Neural crest cell (in vitro differentiated cells): ENCODE data around the gene DIP2A. TPM values are rescaled to one million over a fixed set of nuclear protein-coding genes. Genes with fewer than 3 reads are reported as not detected.
A peak's percentile ranks its signal among the peaks of the same experiment; 100 is the strongest.

Experiments
- DNase-seq: peaks from one replicate; pipeline ENCODE4 v3.0.0; 2021; ENCODE audit warnings: low read depth, mixed read lengths, low spot score
- H3K27ac Mint-ChIP-seq: one replicate; pipeline ENCODE4 v1.8.0; 2021; ENCODE audit warnings: mild to moderate bottlenecking, mixed read lengths; ENCODE audit not compliant: unreplicated experiment
- H3K27me3 Mint-ChIP-seq: 2 replicates; pipeline ENCODE4 v1.8.0; 2021; ENCODE audit warnings: low read depth, mild to moderate bottlenecking, mixed read lengths
- H3K36me3 Mint-ChIP-seq: 2 replicates; pipeline ENCODE4 v1.8.0; 2021; ENCODE audit warnings: low read depth, mild to moderate bottlenecking, mixed read lengths
- H3K4me1 Mint-ChIP-seq: 2 replicates; pipeline ENCODE4 v1.8.0; 2021; ENCODE audit warnings: mixed read lengths
- H3K4me3 Mint-ChIP-seq: one replicate; pipeline ENCODE4 v1.8.0; 2021; ENCODE audit warnings: mild to moderate bottlenecking, mixed read lengths
- H3K9me3 Mint-ChIP-seq: 2 replicates; pipeline ENCODE4 v1.8.0; 2021; ENCODE audit warnings: mixed read lengths
- total RNA-seq: library from RNA; stranded (reverse); gene quantifications from 2 replicates; pipeline ENCODE4 v1.2.1, GENCODE V29; 2021
- TF ChIP-seq, protein P1 (sequence below): fragments of 200-600 bp; sonication (generic); conservative IDR thresholded peaks from 2 replicates; pipeline ENCODE4 v1.5.0; 2021; ENCODE audit warnings: antibody characterized with exemption, mild to moderate bottlenecking

DIP2A gene
- total RNA-seq, 1 donor from 2014 or later: 57.8 TPM

DNA sequence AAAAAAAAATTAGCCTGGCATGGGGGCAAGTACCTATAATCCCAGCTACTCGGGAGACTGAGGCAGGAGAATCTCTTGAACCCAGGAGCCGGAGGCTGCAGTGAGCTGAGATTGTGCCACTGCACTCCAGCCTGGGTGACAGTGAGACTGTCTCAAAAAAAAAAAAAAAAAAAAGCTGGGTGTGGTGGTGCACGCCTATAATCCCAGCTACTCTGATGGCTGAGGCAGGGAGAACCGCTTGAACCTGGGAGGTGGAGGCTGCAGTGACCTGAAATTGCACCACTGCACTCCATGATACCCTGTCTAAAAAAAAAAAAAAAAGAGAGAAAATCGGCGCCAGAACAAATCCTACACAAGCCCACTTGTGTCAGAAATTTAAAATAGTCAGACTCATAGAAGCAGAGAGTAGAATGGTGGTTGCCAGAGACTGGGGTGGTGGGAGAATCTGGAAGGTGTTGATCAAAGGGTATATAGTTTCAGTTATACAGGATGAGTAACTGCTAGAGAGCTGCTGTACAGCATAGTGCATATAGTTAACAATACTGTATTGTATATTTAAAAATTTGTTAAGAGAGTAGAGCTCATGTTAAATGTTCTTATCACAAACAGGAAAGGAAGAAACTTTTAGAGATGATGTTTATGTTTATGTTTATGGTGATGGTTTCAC, 9.6 kb downstream of the DIP2A start:
- TF ChIP-seq, protein P1, sequence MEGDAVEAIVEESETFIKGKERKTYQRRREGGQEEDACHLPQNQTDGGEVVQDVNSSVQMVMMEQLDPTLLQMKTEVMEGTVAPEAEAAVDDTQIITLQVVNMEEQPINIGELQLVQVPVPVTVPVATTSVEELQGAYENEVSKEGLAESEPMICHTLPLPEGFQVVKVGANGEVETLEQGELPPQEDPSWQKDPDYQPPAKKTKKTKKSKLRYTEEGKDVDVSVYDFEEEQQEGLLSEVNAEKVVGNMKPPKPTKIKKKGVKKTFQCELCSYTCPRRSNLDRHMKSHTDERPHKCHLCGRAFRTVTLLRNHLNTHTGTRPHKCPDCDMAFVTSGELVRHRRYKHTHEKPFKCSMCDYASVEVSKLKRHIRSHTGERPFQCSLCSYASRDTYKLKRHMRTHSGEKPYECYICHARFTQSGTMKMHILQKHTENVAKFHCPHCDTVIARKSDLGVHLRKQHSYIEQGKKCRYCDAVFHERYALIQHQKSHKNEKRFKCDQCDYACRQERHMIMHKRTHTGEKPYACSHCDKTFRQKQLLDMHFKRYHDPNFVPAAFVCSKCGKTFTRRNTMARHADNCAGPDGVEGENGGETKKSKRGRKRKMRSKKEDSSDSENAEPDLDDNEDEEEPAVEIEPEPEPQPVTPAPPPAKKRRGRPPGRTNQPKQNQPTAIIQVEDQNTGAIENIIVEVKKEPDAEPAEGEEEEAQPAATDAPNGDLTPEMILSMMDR: no peak
- H3K4me1 Mint-ChIP-seq: peaks cover 30% of the 10 kb centered on the region
- no peaks in the 10 kb centered on the region for H3K27me3 Mint-ChIP-seq
- H3K4me3 Mint-ChIP-seq: no peak overlapping the region
- H3K9me3 Mint-ChIP-seq: no peaks in the 10 kb centered on the region
- H3K27ac Mint-ChIP-seq: peak overlapping the region; percentile 66
- no peak for DNase-seq
- H3K36me3 Mint-ChIP-seq: peaks cover 9% of the 10 kb centered on the region

DNA sequence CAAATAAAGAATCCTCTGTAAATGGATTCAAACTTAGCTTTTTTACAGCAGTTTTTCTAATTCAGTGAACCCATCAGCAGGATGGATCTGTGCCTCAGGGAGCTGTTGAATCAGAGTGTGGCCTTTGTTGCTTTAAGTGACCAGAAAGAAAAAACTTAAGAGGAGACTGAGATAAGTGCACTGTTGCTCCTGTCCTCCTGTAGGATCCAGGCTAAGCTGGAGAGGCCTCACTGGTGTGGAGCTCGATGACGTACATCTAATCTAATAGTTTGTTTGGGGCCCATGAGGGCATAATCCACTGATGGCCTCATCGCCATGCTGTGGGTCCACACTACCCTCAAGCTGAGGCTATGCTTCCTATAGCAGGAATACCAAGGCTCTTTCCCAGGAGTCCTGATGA, 10.6 kb downstream of the DIP2A start:
- peaks cover 30% of the 10 kb centered on the region for H3K4me1 Mint-ChIP-seq
- H3K27ac Mint-ChIP-seq: no peak overlapping the region
- TF ChIP-seq, protein P1: no peak
- H3K9me3 Mint-ChIP-seq: no peaks in the 10 kb centered on the region
- H3K36me3 Mint-ChIP-seq: peaks cover 10% of the 10 kb centered on the region
- H3K27me3 Mint-ChIP-seq: no peaks in the 10 kb centered on the region
- no peak for DNase-seq
- no peak overlapping the region for H3K4me3 Mint-ChIP-seq

DNA sequence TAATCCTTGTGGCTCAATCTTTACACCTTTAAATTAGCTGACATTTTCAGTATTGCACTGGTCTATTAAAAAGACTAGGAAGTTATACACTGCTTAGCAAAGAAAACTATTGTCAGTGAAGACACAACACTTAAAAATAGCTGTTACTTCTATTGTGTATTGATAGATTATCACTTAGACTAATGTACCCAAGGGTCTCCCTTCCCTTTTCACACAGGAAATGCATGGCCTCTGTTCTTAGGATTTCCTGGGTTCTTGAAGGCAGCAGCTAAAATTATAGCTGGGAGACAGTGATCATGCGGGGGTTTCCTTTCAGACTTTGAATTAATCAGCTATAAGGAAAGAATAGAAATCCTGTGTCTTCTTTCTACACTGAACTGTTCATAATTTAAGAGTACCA, 12.8 kb downstream of the DIP2A start:
- no peak overlapping the region for H3K27ac Mint-ChIP-seq
- H3K4me1 Mint-ChIP-seq: peaks cover 30% of the 10 kb centered on the region
- no peaks in the 10 kb centered on the region for H3K9me3 Mint-ChIP-seq
- TF ChIP-seq, protein P1: no peak
- peaks cover 16% of the 10 kb centered on the region for H3K36me3 Mint-ChIP-seq
- DNase-seq: no peak
- no peaks in the 10 kb centered on the region for H3K27me3 Mint-ChIP-seq
- H3K4me3 Mint-ChIP-seq: no peak overlapping the region

DNA sequence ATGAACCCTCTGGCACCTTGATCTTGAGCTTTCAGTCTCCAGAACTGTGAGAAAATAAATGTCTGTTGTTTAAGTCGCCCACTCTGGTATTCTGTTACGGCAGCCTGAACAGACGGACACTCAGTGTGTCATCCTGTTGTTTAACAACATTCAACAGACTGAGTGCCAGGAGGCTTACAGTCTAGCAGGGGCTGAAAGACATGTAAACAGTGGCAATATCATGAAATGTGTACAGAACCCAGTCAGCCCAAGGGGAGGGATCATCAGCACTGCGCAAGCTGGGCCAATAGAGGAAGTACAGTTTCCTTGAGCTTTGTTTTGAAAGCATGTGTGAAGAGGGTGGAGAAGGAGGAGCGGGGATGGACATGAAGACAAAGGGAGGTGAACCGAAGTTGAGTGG, 13.6 kb downstream of the DIP2A start:
- no peak overlapping the region for H3K27ac Mint-ChIP-seq
- peaks cover 30% of the 10 kb centered on the region for H3K4me1 Mint-ChIP-seq
- H3K27me3 Mint-ChIP-seq: no peaks in the 10 kb centered on the region
- H3K36me3 Mint-ChIP-seq: peaks cover 16% of the 10 kb centered on the region
- no peak overlapping the region for H3K4me3 Mint-ChIP-seq
- no peak for DNase-seq
- H3K9me3 Mint-ChIP-seq: no peaks in the 10 kb centered on the region
- TF ChIP-seq, protein P1: no peak

DNA sequence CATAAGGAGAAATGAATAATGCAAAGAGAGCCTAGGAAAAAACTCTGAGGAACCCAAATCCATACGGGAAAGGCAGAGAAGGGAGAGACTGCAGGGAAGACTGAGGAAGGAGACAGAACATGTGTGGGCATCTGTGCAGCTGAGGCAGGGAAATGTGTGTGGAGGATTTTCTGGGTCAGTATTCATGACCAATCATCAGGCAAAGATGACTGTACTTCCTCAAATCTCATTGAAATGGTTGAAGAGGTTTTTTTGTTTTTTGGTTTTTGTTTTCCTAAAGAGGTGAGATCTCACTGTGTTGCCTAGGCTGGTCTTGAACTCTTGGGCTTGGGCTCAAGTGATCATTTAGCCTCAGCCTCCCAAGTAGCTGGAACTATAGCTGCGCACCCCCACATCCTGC, 15.7 kb downstream of the DIP2A start:
- TF ChIP-seq, protein P1: no peak
- Mint-ChIP-seq H3K27ac (no peak overlapping the region), H3K36me3 (peaks cover 20% of the 10 kb centered on the region)

More for the DNA sequence above, 15.7 kb downstream of the DIP2A start:
- H3K9me3 Mint-ChIP-seq: no peaks in the 10 kb centered on the region
- no peak for DNase-seq
- peaks cover 21% of the 10 kb centered on the region for H3K4me1 Mint-ChIP-seq
- no peak overlapping the region for H3K4me3 Mint-ChIP-seq
- H3K27me3 Mint-ChIP-seq: no peaks in the 10 kb centered on the region
